HEK293T (cell line): ENCODE measurements around the gene MNS1.
"Not testable (repeated sequence)": the region's sequence is repeated elsewhere in the genome, so short reads cannot be mapped to it uniquely, and the experiment has no call there.

Source experiments
- CTCF ChIA-PET: fragments of 350-600 bp; formaldehyde crosslinking; extraction: SDS; loops from one replicate; lab custom pipeline; 2021; ENCODE audit warnings: antibody characterized with exemption, inconsistent platforms; lab: Yijun Ruan, JAX
- POLR2A ChIA-PET: fragments of 350-600 bp; formaldehyde crosslinking; extraction: SDS; loops from one replicate; lab custom pipeline; 2020; ENCODE audit warnings: antibody characterized with exemption, inconsistent platforms; lab: Yijun Ruan, JAX
- DNase-seq: peaks from one replicate; pipeline ENCODE4 v3.0.0; 2012; ENCODE audit warnings: mixed read lengths; ENCODE audit errors: extremely low spot score
- ARNT ChIP-seq: fragments of 450-650 bp; IDR thresholded peaks from 2 replicates; pipeline ENCODE4 v1.6.1; 2017; ENCODE audit warnings: mild to moderate bottlenecking
- BHLHE40 ChIP-seq: fragments of 450-650 bp; IDR thresholded peaks from 2 replicates; pipeline ENCODE4 v1.6.1; 2016; ENCODE audit warnings: mild to moderate bottlenecking, moderate library complexity, borderline replicate concordance
- CTBP1 ChIP-seq: fragments of 450-650 bp; IDR thresholded peaks from 2 replicates; pipeline ENCODE4 v1.6.1; 2016; ENCODE audit warnings: borderline replicate concordance
- ELF4 ChIP-seq: fragments of 450-650 bp; IDR thresholded peaks from 2 replicates; pipeline ENCODE4 v1.6.1; 2017; ENCODE audit warnings: antibody characterized with exemption
- FOXA1 ChIP-seq: fragments of 450-650 bp; IDR thresholded peaks from 2 replicates; pipeline ENCODE4 v1.6.1; 2016; ENCODE audit warnings: mild to moderate bottlenecking
- FOXK2 ChIP-seq: fragments of 450-650 bp; IDR thresholded peaks from 2 replicates; pipeline ENCODE4 v1.6.1; 2016; ENCODE audit warnings: mild to moderate bottlenecking
- FOXM1 ChIP-seq: fragments of 450-650 bp; IDR thresholded peaks from 2 replicates; pipeline ENCODE4 v1.6.1; 2017; ENCODE audit warnings: mild to moderate bottlenecking, borderline replicate concordance
- HDGF ChIP-seq: fragments of 450-650 bp; IDR thresholded peaks from 2 replicates; pipeline ENCODE4 v1.6.1; 2017; ENCODE audit warnings: antibody characterized with exemption, borderline replicate concordance
- L3MBTL2 ChIP-seq: fragments of 450-650 bp; conservative IDR thresholded peaks from 2 replicates; pipeline ENCODE4 v1.6.1; 2016; ENCODE audit warnings: mild to moderate bottlenecking
- LEF1 ChIP-seq: fragments of 450-650 bp; IDR thresholded peaks from 2 replicates; pipeline ENCODE4 v1.6.1; 2017; ENCODE audit warnings: mild to moderate bottlenecking, borderline replicate concordance
- NFRKB ChIP-seq: fragments of 450-650 bp; IDR thresholded peaks from 2 replicates; pipeline ENCODE4 v1.6.1; 2016; ENCODE audit warnings: mild to moderate bottlenecking, moderate library complexity
- PKNOX1 ChIP-seq: fragments of 450-650 bp; IDR thresholded peaks from 2 replicates; pipeline ENCODE4 v1.6.1; 2016
- SP1 ChIP-seq: fragments of 450-650 bp; IDR thresholded peaks from 2 replicates; pipeline ENCODE4 v1.6.1; 2017
- SUZ12 ChIP-seq: fragments of 450-650 bp; IDR thresholded peaks from 2 replicates; pipeline ENCODE4 v1.6.1; 2016; ENCODE audit warnings: mild to moderate bottlenecking
- TARDBP ChIP-seq: fragments of 450-650 bp; IDR thresholded peaks from 2 replicates; pipeline ENCODE4 v1.6.1; 2016
- ZNF384 ChIP-seq: fragments of 450-650 bp; IDR thresholded peaks from 2 replicates; pipeline ENCODE4 v1.6.1; 2016

The MNS1 gene

GRCh38 chr15:56411122-56411749 lies 53.7 kb downstream of the MNS1 start:
- ChIA-PET CTCF (no interaction called here), POLR2A (no interaction called here)
- DNase-seq, result no peak
- no peak for TF ChIP-seq NFRKB
- TF ChIP-seq SP1, result no peak
- no peak for TF ChIP-seq TARDBP
- TF ChIP-seq L3MBTL2, result no peak
- no peak for TF ChIP-seq ARNT
- no peak for TF ChIP-seq ELF4
- TF ChIP-seq FOXA1, result no peak
- TF ChIP-seq BHLHE40, result no peak
- no peak for TF ChIP-seq SUZ12
- TF ChIP-seq FOXK2, result no peak
- TF ChIP-seq FOXM1, result no peak
- no peak for TF ChIP-seq PKNOX1
- TF ChIP-seq CTBP1, result no peak
- no peak for TF ChIP-seq ZNF384

- ChIA-PET POLR2A (no interaction called here), CTCF (no interaction called here)
- TF ChIP-seq FOXA1 (no peak), SUZ12 (no peak), CTBP1 (no peak), LEF1 (no peak), ARNT (no peak), SP1 (no peak), HDGF (no peak), ELF4 (no peak)
- no peak for DNase-seq
Measured at GRCh38 chr15:56410721-56411120, 54.2 kb downstream of the MNS1 start.

- CTCF ChIA-PET, DNase-seq, POLR2A ChIA-PET: not testable (repeated sequence)
Measured at GRCh38 chr15:56399209-56399608, 65.7 kb downstream of the MNS1 start.

GRCh38 chr15:56397325-56397724 lies 67.6 kb downstream of the MNS1 start:
- POLR2A ChIA-PET, CTCF ChIA-PET, DNase-seq: not testable (repeated sequence)

GRCh38 chr15:56394909-56395308 lies 70.0 kb downstream of the MNS1 start:
- TF ChIP-seq PKNOX1 (no peak), CTBP1 (no peak), BHLHE40 (no peak), LEF1 (no peak), FOXM1 (no peak), ARNT (no peak), TARDBP (no peak), ELF4 (no peak), FOXK2 (no peak), HDGF (no peak), FOXA1 (no peak), NFRKB (no peak), SP1 (no peak), SUZ12 (no peak), L3MBTL2 (no peak), ZNF384 (no peak)
- ChIA-PET POLR2A (no interaction called here), CTCF (no interaction called here)
- no peak for DNase-seq

- POLR2A ChIA-PET, result no interaction called here
- CTCF ChIA-PET, result no interaction called here
- TF ChIP-seq ZNF384 (no peak), BHLHE40 (no peak), L3MBTL2 (no peak), ARNT (no peak), NFRKB (no peak), ELF4 (no peak), FOXM1 (no peak)
Measured at GRCh38 chr15:56393277-56393676, 71.7 kb downstream of the MNS1 start.

GRCh38 chr15:56390739-56391267 lies 74.1 kb downstream of the MNS1 start:
- no peak for TF ChIP-seq PKNOX1
- no peak for TF ChIP-seq FOXM1
- TF ChIP-seq NFRKB, result no peak
- no peak for TF ChIP-seq SUZ12
- no peak for TF ChIP-seq FOXA1
- TF ChIP-seq L3MBTL2, result no peak
- no peak for TF ChIP-seq BHLHE40
- TF ChIP-seq TARDBP, result no peak
- TF ChIP-seq FOXK2, result no peak
- TF ChIP-seq ELF4, result no peak
- TF ChIP-seq ZNF384, result no peak
- no peak for TF ChIP-seq SP1
- no peak for TF ChIP-seq ARNT
- TF ChIP-seq CTBP1, result no peak
- ChIA-PET POLR2A (no interaction called here), CTCF (no interaction called here)
- no peak for DNase-seq

More at GRCh38 chr15:56393277-56393676, 71.7 kb downstream of the MNS1 start:
- no peak for DNase-seq
